ENCODE data around the gene DYRK1A. TPM values are rescaled to one million over a fixed set of nuclear protein-coding genes. Genes with fewer than 3 reads are reported as not detected.
"Not testable (repeated sequence)": the region's sequence is repeated elsewhere in the genome, so short reads cannot be mapped to it uniquely, and the experiment has no call there.

DYRK1A gene
- polyA plus RNA-seq, result 48.3 TPM
- long read RNA-seq, donor 1, full-length matches to known transcripts, result 4 of 4 reads
- long read RNA-seq, donor 1, partial matches to known transcripts, result 0 of 4 reads
- long read RNA-seq, donor 1, other reads (novel, unspliced or antisense), result 0 of 4 reads
- long read RNA-seq, donor 2, full-length matches to known transcripts, result 7 of 7 reads
- long read RNA-seq, donor 2, partial matches to known transcripts, result 0 of 7 reads
- long read RNA-seq, donor 2, other reads (novel, unspliced or antisense), result 0 of 7 reads
- long read RNA-seq, donor 3, full-length matches to known transcripts, result 9 of 9 reads
- long read RNA-seq, donor 3, partial matches to known transcripts, result 0 of 9 reads
- long read RNA-seq, donor 3, other reads (novel, unspliced or antisense), result 0 of 9 reads
- long read RNA-seq, donor 4, full-length matches to known transcripts, result 2 of 2 reads
- long read RNA-seq, donor 4, partial matches to known transcripts, result 0 of 2 reads
- long read RNA-seq, donor 4, other reads (novel, unspliced or antisense), result 0 of 2 reads
- long read RNA-seq, donor 5, full-length matches to known transcripts, result 7 of 7 reads
- long read RNA-seq, donor 5, partial matches to known transcripts, result 0 of 7 reads
- long read RNA-seq, donor 5, other reads (novel, unspliced or antisense), result 0 of 7 reads
- long read RNA-seq, donor 6, full-length matches to known transcripts, result 7 of 7 reads
- long read RNA-seq, donor 6, partial matches to known transcripts, result 0 of 7 reads
- long read RNA-seq, donor 6, other reads (novel, unspliced or antisense), result 0 of 7 reads
- long read RNA-seq, donor 7, full-length matches to known transcripts, result 5 of 5 reads
- long read RNA-seq, donor 7, partial matches to known transcripts, result 0 of 5 reads
- long read RNA-seq, donor 7, other reads (novel, unspliced or antisense), result 0 of 5 reads
- long read RNA-seq, donor 8, full-length matches to known transcripts, result 6 of 6 reads
- long read RNA-seq, donor 8, partial matches to known transcripts, result 0 of 6 reads
- long read RNA-seq, donor 8, other reads (novel, unspliced or antisense), result 0 of 6 reads
- long read RNA-seq, donor 9, full-length matches to known transcripts, result 2 of 2 reads
- long read RNA-seq, donor 9, partial matches to known transcripts, result 0 of 2 reads
- long read RNA-seq, donor 9, other reads (novel, unspliced or antisense), result 0 of 2 reads
- long read RNA-seq, donor 10, full-length matches to known transcripts, result 3 of 3 reads
- long read RNA-seq, donor 10, partial matches to known transcripts, result 0 of 3 reads
- long read RNA-seq, donor 10, other reads (novel, unspliced or antisense), result 0 of 3 reads
- long read RNA-seq, donor 11, partial matches to known transcripts, result 0 of 7 reads
- long read RNA-seq, donor 11, other reads (novel, unspliced or antisense), result 0 of 7 reads

GRCh38 chr21:37366482-37367316, at the start of gene DYRK1A:
Gene DYRK1A (plus strand): TSS chr21:37366773. CDS start chr21:37420375, 53,602 bp downstream.
- peak; percentile 100 for DNase-seq
- Histone ChIP-seq H3K27ac (ENCODE audit: low read length) (peak within 1 kb of the TSS; percentile 98), H3K9me3 (ENCODE audit: control insufficient read depth, low read depth, low read length) (no peaks in the 10 kb centered on the region), H3K4me1 (ENCODE audit: control insufficient read depth, insufficient read depth, low read length) (peaks cover 3% of the 10 kb centered on the region), H3K27me3 (ENCODE audit: control insufficient read depth, insufficient read depth, low read length) (no peaks in the 10 kb centered on the region), H3K4me3 (ENCODE audit: low read length) (peak within 1 kb of the TSS; percentile 82), H3K36me3 (ENCODE audit: control insufficient read depth, insufficient read depth, low read length) (no peaks in the 10 kb centered on the region)
- no CpG with 5 or more reads among the region's 92 CpGs for WGBS (ENCODE audit: insufficient coverage, low lambda C conversion rate)

DNA sequence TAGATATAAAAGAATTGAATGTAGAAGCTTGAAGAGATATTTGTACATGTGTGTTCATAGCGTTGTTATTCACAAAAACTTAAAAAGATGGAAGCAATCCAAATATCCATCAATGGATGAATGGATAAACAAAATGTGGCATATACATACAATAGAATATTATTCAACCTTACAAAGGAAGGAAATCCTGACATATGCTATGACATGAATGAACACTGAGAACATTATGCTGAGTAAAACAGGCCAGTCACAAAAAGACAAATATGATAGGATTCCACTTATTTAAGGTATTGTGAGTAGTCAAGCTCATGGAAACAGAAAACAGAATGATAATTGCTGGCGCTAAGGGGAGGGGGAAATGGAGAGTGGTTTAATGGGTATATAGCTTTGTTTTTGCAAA, 47.0 kb upstream of the DYRK1A start:
- no CpG with 5 or more reads among the region's 2 CpGs for WGBS (ENCODE audit: insufficient coverage, low lambda C conversion rate)
- Histone ChIP-seq H3K27me3 (ENCODE audit: control insufficient read depth, insufficient read depth, low read length) (no peaks in the 10 kb centered on the region), H3K36me3 (ENCODE audit: control insufficient read depth, insufficient read depth, low read length) (no peaks in the 10 kb centered on the region), H3K4me3 (ENCODE audit: low read length) (no peak overlapping the region), H3K4me1 (ENCODE audit: control insufficient read depth, insufficient read depth, low read length) (no peaks in the 10 kb centered on the region), H3K9me3 (ENCODE audit: control insufficient read depth, low read depth, low read length) (peaks cover 12% of the 10 kb centered on the region), H3K27ac (ENCODE audit: low read length) (no peak overlapping the region)
- no peak for DNase-seq

GRCh38 chr21:37322084-37322483, 44.5 kb upstream of the DYRK1A start:
- WGBS (ENCODE audit: insufficient coverage, low lambda C conversion rate), result no CpG with 5 or more reads among the region's 5 CpGs
- no peak for DNase-seq
- Histone ChIP-seq H3K27me3 (ENCODE audit: control insufficient read depth, insufficient read depth, low read length) (no peaks in the 10 kb centered on the region), H3K4me3 (ENCODE audit: low read length) (no peak overlapping the region), H3K36me3 (ENCODE audit: control insufficient read depth, insufficient read depth, low read length) (no peaks in the 10 kb centered on the region), H3K9me3 (ENCODE audit: control insufficient read depth, low read depth, low read length) (peaks cover 9% of the 10 kb centered on the region), H3K27ac (ENCODE audit: low read length) (no peak overlapping the region), H3K4me1 (ENCODE audit: control insufficient read depth, insufficient read depth, low read length) (no peaks in the 10 kb centered on the region)

DNA sequence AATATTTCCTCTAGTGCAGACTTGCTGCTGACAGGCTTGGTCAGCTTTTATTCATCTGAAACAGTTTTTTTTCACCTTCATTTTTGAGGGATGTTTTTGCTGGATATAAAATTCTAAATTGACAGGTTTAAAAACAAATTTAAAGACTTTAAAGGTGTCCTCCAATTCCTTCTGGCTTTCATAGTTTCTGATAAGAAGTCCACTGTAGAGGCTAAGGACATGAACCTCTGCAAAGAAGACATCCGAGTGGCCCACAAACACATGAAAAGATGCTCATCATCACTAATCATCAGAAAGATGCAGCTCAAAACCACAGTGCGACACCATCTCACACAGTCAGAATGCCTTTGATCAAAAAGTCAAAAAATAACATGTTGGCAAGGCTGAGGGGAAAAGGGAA, 42.0 kb upstream of the DYRK1A start:
- Histone ChIP-seq H3K4me3 (ENCODE audit: low read length) (no peak overlapping the region), H3K4me1 (ENCODE audit: control insufficient read depth, insufficient read depth, low read length) (no peaks in the 10 kb centered on the region), H3K27ac (ENCODE audit: low read length) (no peak overlapping the region), H3K9me3 (ENCODE audit: control insufficient read depth, low read depth, low read length) (no peaks in the 10 kb centered on the region), H3K27me3 (ENCODE audit: control insufficient read depth, insufficient read depth, low read length) (no peaks in the 10 kb centered on the region), H3K36me3 (ENCODE audit: control insufficient read depth, insufficient read depth, low read length) (no peaks in the 10 kb centered on the region)
- no CpG with 5 or more reads among the region's 2 CpGs for WGBS (ENCODE audit: insufficient coverage, low lambda C conversion rate)
- no peak for DNase-seq

- WGBS (ENCODE audit: insufficient coverage, low lambda C conversion rate), result no CpG with 5 or more reads among the region's 7 CpGs
- not testable (repeated sequence) for H3K36me3 ChIP-seq (ENCODE audit: control insufficient read depth, insufficient read depth, low read length); H3K4me1 ChIP-seq (ENCODE audit: control insufficient read depth, insufficient read depth, low read length); H3K27ac ChIP-seq (ENCODE audit: low read length); H3K9me3 ChIP-seq (ENCODE audit: control insufficient read depth, low read depth, low read length); H3K27me3 ChIP-seq (ENCODE audit: control insufficient read depth, insufficient read depth, low read length); DNase-seq; H3K4me3 ChIP-seq (ENCODE audit: low read length)
These were observed 38.4 kb upstream of the DYRK1A start for GRCh38 chr21:37328147-37328546.

GRCh38 chr21:37331411-37331810, 35.2 kb upstream of the DYRK1A start:
- Histone ChIP-seq H3K9me3 (ENCODE audit: control insufficient read depth, low read depth, low read length) (no peaks in the 10 kb centered on the region), H3K27ac (ENCODE audit: low read length) (no peak overlapping the region), H3K4me1 (ENCODE audit: control insufficient read depth, insufficient read depth, low read length) (no peaks in the 10 kb centered on the region), H3K4me3 (ENCODE audit: low read length) (no peak overlapping the region), H3K36me3 (ENCODE audit: control insufficient read depth, insufficient read depth, low read length) (no peaks in the 10 kb centered on the region), H3K27me3 (ENCODE audit: control insufficient read depth, insufficient read depth, low read length) (no peaks in the 10 kb centered on the region)
- no peak for DNase-seq
- WGBS (ENCODE audit: insufficient coverage, low lambda C conversion rate), result 90% methylated on average over 2 of the region's 4 CpGs

GRCh38 chr21:37335053-37335452, 31.5 kb upstream of the DYRK1A start:
- H3K27me3 ChIP-seq (ENCODE audit: control insufficient read depth, insufficient read depth, low read length), result no peaks in the 10 kb centered on the region
- no peak for DNase-seq
- WGBS (ENCODE audit: insufficient coverage, low lambda C conversion rate), result no CpG with 5 or more reads among the region's 5 CpGs
- no peak overlapping the region for H3K4me3 ChIP-seq (ENCODE audit: low read length)
- no peaks in the 10 kb centered on the region for H3K36me3 ChIP-seq (ENCODE audit: control insufficient read depth, insufficient read depth, low read length)
- H3K9me3 ChIP-seq (ENCODE audit: control insufficient read depth, low read depth, low read length), result no peaks in the 10 kb centered on the region
- H3K27ac ChIP-seq (ENCODE audit: low read length), result no peak overlapping the region
- peaks cover 4% of the 10 kb centered on the region for H3K4me1 ChIP-seq (ENCODE audit: control insufficient read depth, insufficient read depth, low read length)

GRCh38 chr21:37337179-37337578, 29.4 kb upstream of the DYRK1A start:
- H3K4me1 ChIP-seq (ENCODE audit: control insufficient read depth, insufficient read depth, low read length), result peaks cover 4% of the 10 kb centered on the region
- no peak overlapping the region for H3K4me3 ChIP-seq (ENCODE audit: low read length)
- no peaks in the 10 kb centered on the region for H3K27me3 ChIP-seq (ENCODE audit: control insufficient read depth, insufficient read depth, low read length)
- WGBS (ENCODE audit: insufficient coverage, low lambda C conversion rate), result 100% methylated on average over 2 of the region's 4 CpGs
- H3K9me3 ChIP-seq (ENCODE audit: control insufficient read depth, low read depth, low read length), result no peaks in the 10 kb centered on the region
- no peak overlapping the region for H3K27ac ChIP-seq (ENCODE audit: low read length)
- DNase-seq, result no peak
- H3K36me3 ChIP-seq (ENCODE audit: control insufficient read depth, insufficient read depth, low read length), result no peaks in the 10 kb centered on the region

- WGBS (ENCODE audit: insufficient coverage, low lambda C conversion rate), result 100% methylated on average over 1 of the region's 2 CpGs
- no peak overlapping the region for H3K27ac ChIP-seq (ENCODE audit: low read length)
These were observed 28.7 kb upstream of the DYRK1A start for GRCh38 chr21:37337831-37338230.

More at GRCh38 chr21:37337831-37338230, 28.7 kb upstream of the DYRK1A start:
- no peak for DNase-seq
- Histone ChIP-seq H3K27me3 (ENCODE audit: control insufficient read depth, insufficient read depth, low read length) (no peaks in the 10 kb centered on the region), H3K9me3 (ENCODE audit: control insufficient read depth, low read depth, low read length) (no peaks in the 10 kb centered on the region), H3K4me1 (ENCODE audit: control insufficient read depth, insufficient read depth, low read length) (peaks cover 4% of the 10 kb centered on the region), H3K36me3 (ENCODE audit: control insufficient read depth, insufficient read depth, low read length) (no peaks in the 10 kb centered on the region), H3K4me3 (ENCODE audit: low read length) (no peak overlapping the region)

Measured in large intestine (tissue), 12 donors.